Stimulated activated CD4-positive, alpha-beta T cell treated with anti-CD3 and anti-CD28 coated beads, Interleukin-1b, Interleukin-23, amount 100 ng/mL, for 24 hours (primary cell): ENCODE measurements around the gene FXYD7.

Source experiments
- DNase-seq, 4 experiments: peaks; one replicate each; pipeline ENCODE4 v3.0.0-alpha.2; 2020; ENCODE audit warnings: low read depth in 4 of 4, low spot score in 1 of 4

Gene FXYD7

DNA sequence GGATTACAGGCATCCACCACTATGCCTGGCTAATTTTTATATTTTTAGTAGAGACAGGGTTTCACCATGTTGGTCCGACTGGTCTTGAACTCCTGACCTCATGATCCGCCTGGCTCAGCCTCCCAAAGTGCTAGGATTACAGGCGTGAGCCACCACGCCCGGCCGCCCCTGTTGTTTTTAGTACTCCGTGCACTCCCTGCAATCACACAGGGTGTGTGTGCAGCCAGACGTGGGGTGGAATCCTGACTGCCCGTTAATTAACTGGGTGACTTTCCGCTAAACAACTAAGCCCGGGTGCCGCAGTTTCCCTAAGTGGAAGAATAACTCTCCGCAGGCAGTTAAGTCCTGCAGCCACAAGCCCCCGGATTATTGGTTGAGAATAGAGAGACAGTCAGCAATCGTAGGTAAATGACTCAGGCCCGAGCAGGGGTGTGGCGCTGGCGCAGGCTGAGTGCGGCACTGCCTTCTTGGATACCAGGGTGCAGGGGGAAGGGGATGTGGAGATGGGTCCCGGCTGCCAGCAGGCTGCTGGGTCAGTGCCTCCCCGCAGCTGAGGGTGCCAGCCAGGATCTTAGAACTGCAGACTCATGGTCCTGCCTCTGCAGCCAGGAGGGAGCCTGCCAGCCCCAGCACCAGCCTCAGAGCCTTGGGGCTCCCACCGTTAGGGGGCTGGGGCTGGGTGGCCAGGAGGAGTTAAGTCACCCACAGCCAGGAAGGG is 33.5 kb upstream of the FXYD7 start:
- DNase-seq, result no peak

DNA sequence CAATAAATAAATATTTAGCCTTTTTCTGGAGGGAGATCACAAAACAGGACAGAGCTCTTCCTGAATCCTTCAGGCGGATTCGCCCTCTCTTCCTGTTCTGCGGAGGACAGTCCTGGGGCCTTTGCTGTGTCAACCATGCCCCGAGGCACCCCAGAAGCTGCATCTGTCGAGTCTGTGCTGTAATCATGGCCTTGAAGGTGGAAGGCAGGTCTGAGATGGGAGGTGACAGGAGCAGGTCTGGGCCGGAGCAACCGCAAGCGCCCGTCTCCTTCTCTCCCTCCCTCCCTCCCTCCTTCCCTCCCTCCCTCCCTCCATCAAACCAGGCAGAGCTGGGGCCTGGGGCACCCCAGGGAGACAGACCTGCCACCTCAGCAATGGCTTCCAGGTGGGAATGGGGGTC is 32.1 kb upstream of the FXYD7 start:
- DNase-seq, result no peak

DNA sequence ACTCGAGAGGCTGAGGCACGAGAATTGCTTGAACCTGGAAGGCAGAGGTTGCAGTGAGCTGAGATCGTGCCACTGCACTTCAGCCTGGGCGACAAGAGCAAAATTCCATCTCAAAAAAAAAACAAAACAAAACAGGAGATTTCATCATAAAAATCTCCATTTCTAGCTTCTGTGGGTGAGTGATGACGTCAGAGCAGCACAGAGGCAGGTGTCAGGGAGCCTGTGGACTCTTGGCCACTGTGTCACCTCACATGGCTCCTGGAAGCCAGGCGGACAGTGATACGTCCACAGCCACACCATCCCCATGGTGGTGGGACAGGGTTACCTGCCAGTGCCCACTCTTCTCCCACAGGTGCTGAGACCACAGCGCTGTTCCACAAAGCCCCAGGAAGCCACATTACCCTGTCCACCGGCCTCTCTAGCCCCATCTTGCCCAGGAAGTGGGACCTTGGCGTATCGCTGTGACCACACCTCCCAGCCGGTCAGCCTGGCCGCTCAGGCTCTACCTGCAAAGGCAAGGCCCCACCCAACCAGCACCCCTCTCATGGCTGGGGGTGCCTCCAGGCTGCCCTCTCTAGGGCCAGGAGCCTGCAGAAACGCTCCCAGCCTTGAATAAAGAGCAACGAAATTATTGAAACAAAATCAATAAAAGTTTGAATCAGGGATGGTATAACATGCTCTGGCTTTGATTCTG is 29.9 kb upstream of the FXYD7 start:
- no peak for DNase-seq

DNA sequence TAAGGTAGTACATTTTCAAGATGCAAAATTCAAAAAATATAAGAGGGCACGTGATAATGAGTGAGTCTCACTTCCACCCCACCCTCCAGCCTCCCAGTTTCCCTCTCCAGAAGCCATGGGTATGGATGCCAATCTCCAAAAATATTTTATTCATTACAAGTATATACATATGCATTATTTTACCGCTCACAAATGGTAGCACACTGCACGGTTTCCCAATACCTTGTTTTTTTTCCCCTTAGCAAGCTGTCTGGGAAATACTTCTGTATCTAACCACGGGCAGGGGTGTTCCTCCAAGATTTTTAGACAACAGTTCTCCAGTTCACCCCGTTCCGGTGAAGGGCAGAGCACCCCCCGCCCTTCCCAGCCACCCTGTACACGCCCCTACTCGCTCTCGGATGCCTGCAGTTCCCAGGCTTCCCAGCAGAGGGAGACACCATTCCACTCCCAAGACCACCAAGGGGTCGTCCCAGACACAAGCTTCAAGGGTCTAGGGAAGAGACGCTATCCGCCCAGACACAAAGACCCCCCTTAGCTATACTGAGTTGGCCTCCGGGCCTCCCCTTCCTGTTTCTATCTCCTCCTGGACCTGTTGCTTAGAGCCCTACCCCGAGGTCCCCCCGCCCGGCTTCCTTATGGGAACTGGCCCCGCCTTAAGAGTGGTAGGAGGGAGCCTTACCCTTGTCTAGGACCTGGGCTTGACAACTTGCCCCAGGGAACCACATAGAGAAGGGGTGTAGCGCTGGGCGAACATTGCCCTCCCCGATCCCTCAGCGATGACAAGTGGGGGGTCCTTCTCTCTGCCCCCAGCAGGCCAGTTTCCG is 28.5 kb upstream of the FXYD7 start:
- DNase-seq, result peak; percentile 33 to 55 (median 51)

DNA sequence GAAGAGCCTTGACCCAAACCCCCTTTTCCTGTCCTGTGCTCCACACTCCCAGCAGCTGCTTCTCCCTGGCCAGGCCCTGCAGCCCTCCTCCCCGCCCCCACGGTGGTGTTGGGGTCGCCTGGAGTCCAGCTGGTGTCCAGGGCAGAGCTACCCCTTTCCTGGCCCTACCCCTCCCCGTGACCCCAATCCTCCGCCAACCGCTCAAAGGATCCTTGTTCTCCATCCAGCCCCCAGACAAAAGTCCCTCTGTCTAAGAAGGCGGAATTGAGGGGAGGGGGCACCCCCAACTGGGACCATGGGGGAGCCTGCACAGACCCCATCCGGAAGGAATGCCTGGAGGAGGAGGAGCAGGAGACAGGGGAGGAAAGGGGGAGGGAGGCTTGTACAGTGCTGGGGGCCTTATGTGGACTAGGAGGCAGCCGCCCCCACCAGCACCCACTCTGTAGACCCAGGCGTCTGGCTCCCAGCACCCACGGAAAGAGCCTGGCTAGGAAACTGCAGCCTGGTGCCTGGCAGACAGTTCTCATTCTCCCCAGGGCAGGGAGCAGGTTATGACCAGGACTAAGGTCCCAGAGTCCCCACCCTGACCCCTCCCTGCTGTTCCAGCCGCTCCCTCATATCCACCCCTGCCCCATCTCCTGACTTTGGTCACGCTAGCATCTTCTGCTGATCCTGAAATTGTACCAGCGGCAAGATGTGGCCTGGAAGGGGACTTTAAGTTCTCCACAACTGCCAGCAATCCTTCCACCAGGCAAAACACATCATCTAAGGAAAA is 27.7 kb upstream of the FXYD7 start, which contains the start of gene FXYD3:
TSS of gene FXYD3 (plus strand) at position 647 of the 775 bp plus-strand sequence. CDS start 3,554 bp downstream, outside the sequence.
- DNase-seq, result no peak

DNA sequence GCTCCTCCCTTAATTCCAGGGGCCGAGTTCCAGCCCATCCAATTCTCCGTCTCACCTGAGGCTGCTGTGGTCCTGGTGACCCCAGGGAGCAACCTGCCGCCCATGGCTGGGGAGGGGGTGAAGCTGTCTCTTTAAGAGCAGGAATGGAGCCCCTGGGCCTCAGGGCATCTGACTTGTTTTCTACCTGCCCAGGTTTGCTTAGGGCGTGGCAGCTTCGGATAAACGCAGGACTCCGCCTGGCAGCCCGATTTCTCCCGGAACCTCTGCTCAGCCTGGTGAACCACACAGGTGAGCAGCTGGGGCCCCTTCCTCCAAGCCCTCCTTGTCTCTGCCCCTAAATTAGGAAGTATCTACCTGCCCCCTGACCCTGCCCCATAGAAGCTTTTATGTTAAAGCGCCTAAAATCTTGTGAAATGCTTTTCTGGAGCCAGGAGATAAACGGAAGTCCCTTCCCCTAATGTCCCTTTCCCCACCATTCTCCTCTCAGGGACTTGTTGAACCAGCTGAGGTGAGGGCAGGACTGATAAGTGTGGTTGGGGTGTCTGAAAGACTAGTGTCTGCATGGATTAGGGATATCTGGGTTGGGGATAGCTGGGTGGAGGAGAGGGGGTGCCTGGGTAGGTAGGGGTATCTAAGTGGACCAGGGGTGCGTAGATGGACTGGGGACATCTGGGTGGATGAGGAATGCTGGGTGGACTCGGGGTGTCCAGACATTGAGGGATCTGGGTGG is 26.8 kb upstream of the FXYD7 start:
- no peak for DNase-seq

DNA sequence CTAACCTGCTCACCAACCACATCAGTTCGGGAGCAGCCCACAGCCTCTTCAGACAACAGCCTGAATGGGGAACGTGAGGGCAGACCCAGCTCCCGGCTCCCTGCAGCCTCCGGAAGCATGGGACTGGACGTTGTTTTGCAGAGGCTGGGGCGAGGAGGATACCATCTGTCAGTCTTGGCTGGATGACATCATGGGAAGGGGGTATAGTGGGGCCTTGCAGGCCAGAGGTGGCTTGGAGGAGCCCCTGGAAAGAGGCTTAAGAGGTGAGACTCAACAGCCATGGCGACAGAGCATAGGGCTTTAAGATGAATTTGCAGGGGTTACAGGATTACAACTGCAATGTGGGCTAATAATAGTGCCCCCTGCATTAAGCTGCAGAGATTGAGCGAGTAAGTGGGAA is 25.9 kb upstream of the FXYD7 start:
- no peak for DNase-seq

DNA sequence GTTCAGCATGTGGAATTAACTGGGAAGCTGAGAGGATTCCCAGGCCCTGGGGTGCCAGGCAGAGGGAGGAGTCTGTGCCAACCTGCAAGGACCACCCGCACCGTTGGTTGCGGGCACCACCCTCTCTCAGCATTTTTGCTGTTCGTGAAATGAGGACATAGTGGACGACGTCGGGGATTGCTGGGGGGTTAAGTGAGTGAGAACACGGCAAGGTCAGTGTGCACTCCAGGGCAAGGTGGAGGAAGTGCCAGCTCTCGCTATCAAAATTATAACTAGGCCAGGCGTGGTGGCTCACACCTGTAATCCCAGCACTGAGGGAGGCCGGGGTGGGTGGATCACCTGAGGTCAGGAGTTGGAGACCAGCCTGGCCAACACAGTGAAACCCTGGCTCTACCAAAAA is 25.3 kb upstream of the FXYD7 start:
- DNase-seq, result no peak

DNA sequence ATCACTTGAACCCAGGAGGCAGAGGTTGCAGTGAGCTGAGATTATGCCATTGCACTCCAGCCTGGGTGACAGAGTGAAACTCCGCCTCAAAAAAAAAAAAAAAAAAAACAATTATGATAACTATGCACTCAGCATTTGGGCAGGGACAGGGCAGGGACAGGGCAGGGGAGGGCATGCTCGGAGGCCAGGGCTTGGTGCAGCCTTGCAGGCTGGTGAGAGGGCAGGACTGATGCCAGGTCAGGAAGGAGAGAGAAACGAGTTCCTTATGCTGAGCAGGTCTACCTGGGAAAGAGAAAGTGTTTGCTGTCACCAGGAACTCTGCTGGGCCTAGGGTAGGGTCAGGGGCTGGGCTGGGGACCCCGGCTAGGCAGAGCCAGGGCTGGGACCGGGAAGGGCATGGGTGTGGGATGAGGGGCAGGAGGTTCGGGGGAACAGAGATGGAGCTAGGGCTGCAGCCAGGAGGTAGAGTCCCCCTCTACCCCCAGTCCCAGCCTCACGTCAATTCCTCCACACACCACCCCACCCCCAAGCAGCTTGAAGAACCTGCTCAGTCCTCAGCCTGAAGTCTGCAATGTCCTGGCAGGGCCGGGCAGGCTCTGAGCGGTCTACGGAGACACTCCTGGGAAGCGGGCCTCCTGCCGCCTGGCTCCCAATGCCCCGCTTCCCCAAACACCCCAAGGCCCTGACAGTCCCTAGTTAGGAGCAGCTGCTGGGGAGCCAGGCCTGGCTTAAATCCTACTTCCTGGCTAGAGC is 24.6 kb upstream of the FXYD7 start:
- no peak for DNase-seq

DNA sequence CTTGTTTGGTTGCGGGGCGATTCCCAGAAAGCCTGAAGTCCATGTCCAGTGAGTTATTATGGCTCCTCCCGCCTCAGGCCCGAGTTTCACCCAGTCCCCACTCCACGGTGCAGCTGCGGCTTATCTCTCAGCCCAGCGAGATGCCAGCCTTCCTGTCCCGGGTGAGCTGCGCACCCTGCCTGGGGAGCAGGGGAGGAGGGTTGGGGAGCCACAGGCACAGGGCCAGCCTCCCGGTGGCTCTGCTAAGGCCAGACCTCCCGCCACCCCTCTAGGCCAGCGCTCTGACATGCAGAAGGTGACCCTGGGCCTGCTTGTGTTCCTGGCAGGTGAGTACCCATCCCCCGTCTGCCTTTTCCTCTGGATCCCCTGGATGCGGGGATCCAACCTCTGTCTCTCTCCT is 24.0 kb upstream of the FXYD7 start:
- DNase-seq, result no peak

DNA sequence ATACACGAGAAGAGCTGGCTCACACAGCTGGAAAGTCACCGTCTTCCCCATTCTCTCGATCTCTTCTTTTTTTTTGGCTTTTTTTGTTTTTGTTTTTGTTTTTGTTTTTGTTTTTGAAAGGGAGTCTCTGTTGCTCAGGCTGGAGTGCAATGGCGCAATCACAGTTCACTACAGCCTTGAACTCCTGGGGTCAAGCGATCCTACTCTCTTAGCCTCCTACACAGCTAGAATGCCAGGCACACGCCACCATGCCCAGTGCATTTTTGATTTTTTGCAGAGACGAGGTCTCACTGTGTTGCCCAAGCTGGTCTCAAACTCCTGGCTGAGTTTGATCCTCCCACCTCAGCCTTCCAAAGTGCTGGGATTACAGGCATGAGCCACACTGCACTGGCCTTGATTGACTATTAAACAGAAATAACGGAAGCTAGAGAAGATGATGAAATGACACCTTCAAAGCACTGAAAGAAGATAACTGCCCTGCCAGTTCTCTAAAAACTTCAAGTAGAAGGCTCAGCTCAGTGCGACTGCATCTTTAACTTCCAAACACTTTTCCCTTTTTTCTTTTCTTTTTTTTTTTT is 23.4 kb upstream of the FXYD7 start:
- no peak for DNase-seq

DNA sequence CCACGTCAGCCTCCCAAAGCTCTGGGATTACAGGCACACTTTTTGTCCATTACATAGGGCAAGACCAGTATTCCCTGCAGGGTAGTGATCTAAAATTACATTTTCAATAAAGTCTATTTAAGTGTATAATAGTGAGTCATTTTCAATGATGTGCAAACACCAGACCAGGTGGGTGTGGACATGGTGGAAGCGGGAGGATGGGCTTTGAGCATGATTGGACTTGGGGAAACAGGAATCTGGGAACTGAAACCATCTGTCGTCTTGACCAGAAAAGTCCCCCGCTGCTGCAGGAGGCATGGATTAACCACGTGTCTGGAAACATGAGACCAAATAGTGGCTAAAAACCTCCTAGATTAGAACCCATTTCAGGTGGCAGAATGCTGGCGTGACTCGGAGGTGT is 22.6 kb upstream of the FXYD7 start:
- DNase-seq, result no peak

DNA sequence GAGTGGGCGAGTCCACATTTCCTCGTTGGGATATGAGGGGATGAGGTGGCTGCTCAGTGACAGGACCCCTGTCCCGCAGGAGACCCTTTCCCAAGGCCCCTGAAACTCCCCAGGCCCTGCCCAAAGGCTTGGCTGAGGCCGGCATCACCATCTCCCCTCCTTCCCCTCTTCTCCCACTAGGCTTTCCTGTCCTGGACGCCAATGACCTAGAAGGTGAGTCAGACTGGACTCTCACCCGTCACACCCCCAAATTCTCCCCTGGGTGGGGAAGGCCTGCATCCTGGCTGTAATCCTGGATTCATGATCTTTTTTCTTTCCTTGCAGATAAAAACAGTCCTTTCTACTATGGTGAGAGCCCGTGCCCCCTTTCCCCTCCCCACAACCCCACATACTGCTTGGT is 22.2 kb upstream of the FXYD7 start:
- no peak for DNase-seq

DNA sequence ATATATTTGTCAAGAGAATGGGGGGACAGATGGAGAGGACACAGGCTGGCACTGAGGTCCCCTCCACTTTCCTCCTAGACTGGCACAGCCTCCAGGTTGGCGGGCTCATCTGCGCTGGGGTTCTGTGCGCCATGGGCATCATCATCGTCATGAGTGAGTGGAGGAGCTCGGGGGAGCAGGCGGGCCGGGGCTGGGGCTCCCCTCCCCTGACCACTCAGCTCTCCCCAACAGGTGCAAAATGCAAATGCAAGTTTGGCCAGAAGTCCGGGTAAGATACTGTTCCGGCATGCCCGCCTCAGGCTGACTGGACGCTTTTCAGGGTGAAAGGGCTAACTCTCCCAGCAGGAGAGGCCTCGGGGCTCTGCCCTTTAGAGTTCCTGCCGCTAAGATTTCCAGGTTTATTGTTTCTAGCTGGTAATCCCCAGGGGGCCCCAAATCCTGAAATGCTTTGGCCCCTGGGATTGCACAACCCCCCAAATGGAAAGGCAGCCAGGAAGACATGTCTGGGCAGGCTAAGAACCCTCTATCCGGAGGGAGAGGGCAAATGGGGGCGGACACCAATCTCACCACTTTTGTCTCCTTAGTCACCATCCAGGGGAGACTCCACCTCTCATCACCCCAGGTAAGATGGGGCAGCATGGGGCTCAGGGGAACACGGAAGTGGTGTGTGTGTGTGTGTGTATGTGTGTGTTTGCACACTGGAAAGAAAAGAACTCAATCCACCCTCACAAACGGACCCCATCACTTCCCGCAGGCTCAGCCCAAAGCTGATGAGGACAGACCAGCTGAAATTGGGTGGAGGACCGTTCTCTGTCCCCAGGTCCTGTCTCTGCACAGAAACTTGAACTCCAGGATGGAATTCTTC is 20.1 kb upstream of the FXYD7 start:
- DNase-seq, result no peak

DNA sequence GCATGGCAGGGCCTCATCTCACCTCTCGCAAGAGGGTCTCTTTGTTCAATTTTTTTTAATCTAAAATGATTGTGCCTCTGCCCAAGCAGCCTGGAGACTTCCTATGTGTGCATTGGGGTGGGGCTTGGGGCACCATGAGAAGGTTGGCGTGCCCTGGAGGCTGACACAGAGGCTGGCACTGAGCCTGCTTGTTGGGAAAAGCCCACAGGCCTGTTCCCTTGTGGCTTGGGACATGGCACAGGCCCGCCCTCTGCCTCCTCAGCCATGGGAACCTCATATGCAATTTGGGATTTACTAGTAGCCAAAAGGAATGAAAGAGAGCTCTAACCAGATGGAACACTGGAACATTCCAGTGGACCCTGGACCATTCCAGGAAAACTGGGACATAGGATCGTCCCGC is 19.5 kb upstream of the FXYD7 start:
- no peak for DNase-seq

DNA sequence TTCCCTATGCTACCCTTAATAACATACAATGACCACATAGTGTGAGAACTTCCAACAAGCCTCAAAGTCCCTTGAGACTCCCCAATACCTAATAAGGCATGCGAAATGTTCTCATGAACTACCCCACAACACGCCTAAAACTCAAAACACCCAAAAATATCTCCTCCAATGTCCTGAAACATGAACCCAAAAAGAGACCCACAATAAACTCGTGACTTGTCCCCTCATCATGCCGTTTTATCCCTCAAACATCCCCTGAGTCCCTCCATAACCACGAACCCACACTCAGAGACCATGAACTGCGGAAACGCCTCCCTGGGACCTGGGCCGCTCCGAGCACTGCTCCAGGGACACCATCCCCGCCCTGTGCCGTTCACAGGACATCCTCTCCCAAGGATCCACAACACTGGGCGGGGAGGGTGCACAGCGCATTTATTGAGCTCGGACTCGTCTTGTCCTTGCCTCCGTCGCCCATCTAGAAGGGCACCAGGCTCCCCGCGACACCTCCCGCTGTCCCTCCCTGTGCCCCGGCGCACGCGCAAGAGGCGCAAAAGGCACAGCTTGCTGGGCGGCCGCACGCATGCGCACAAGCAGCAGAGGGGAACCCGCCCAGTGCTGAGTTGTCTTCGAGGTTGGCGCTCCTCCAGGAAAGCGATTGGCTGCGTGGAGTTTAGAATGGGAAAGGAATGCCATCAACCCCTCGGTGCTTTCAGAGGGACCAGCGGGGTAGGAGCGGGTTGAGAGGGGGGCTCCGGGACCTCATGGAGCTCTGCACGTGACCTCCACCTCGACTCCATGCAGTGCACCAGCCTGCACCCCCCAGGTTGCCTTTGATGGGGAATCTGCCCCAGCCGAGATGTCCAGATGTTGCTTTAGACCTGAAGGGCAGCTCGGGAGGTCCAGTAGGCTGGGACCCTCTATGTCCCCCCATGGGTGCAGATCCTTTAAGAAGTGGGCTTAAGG is 18.7 kb upstream of the FXYD7 start:
- peak; percentile 70 to 82 (median 79) for DNase-seq

DNA sequence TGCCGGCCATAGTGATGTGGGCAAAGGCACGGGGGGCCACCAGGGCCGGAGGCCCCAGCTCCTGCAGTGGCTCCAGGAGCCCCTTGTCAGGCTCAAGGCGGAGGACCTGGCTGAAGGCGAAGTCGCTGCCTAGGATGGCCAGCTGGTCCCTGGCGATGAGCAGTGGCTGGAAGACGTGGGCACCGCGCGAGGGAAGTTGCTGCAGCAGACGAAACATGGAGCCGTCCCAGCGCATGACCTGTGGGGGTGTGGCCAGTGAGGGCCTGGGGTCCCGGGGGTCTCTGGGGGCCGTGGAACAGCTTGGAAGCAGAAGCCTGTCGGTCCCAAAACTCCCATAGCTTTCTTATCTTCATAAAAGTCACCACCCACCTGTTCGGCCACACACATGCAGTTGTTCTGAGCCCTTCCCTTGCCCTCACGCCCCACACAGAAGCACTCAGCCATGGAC is 17.8 kb upstream of the FXYD7 start:
- no peak for DNase-seq
